Nephron progenitor cell (in vitro differentiated cells): ENCODE measurements around the gene ADRA2C.

Experiments used
- DNase-seq: peaks from one replicate; pipeline ENCODE4 v3.0.0; 2021
- H3K27ac Mint-ChIP-seq: 2 replicates; pipeline ENCODE4 v1.8.0; 2021; ENCODE audit warnings: mild to moderate bottlenecking, moderate library complexity, mixed read lengths
- H3K27me3 Mint-ChIP-seq: 2 replicates; pipeline ENCODE4 v1.8.0; 2021; ENCODE audit warnings: mild to moderate bottlenecking, low read depth, mixed read lengths; ENCODE audit not compliant: poor library complexity
- H3K36me3 Mint-ChIP-seq: 2 replicates; pipeline ENCODE4 v1.8.0; 2021; ENCODE audit warnings: low read depth, mixed read lengths
- H3K4me1 Mint-ChIP-seq: 2 replicates; pipeline ENCODE4 v1.8.0; 2021; ENCODE audit warnings: mixed read lengths
- H3K4me3 Mint-ChIP-seq: 2 replicates; pipeline ENCODE4 v1.8.0; 2021; ENCODE audit warnings: mild to moderate bottlenecking, moderate library complexity, mixed read lengths
- H3K9me3 Mint-ChIP-seq: 2 replicates; pipeline ENCODE4 v1.8.0; 2021; ENCODE audit warnings: mild to moderate bottlenecking, moderate library complexity, mixed read lengths
- TF ChIP-seq, protein P1 (sequence below): fragments of 200-600 bp; sonication (generic); IDR thresholded peaks from 2 replicates; pipeline ENCODE4 v1.5.0; 2021; ENCODE audit warnings: antibody characterized with exemption

Gene ADRA2C

GRCh38 chr4:3777033-3777390 lies 10.8 kb downstream of the ADRA2C start:
- Mint-ChIP-seq H3K27me3 (peaks cover 19% of the 10 kb centered on the region), H3K4me1 (peaks cover 19% of the 10 kb centered on the region), H3K4me3 (no peak overlapping the region), H3K27ac (no peak overlapping the region), H3K9me3 (no peaks in the 10 kb centered on the region), H3K36me3 (no peaks in the 10 kb centered on the region)
- TF ChIP-seq, protein P1, sequence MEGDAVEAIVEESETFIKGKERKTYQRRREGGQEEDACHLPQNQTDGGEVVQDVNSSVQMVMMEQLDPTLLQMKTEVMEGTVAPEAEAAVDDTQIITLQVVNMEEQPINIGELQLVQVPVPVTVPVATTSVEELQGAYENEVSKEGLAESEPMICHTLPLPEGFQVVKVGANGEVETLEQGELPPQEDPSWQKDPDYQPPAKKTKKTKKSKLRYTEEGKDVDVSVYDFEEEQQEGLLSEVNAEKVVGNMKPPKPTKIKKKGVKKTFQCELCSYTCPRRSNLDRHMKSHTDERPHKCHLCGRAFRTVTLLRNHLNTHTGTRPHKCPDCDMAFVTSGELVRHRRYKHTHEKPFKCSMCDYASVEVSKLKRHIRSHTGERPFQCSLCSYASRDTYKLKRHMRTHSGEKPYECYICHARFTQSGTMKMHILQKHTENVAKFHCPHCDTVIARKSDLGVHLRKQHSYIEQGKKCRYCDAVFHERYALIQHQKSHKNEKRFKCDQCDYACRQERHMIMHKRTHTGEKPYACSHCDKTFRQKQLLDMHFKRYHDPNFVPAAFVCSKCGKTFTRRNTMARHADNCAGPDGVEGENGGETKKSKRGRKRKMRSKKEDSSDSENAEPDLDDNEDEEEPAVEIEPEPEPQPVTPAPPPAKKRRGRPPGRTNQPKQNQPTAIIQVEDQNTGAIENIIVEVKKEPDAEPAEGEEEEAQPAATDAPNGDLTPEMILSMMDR = no peak
- no peak for DNase-seq

GRCh38 chr4:3777669-3778068 lies 11.5 kb downstream of the ADRA2C start:
- no peak overlapping the region for H3K4me3 Mint-ChIP-seq
- DNase-seq = no peak
- H3K9me3 Mint-ChIP-seq = no peaks in the 10 kb centered on the region
- H3K36me3 Mint-ChIP-seq = no peaks in the 10 kb centered on the region
- TF ChIP-seq, protein P1 = no peak
- peaks cover 19% of the 10 kb centered on the region for H3K27me3 Mint-ChIP-seq
- H3K27ac Mint-ChIP-seq = no peak overlapping the region
- H3K4me1 Mint-ChIP-seq = peaks cover 19% of the 10 kb centered on the region

DNA sequence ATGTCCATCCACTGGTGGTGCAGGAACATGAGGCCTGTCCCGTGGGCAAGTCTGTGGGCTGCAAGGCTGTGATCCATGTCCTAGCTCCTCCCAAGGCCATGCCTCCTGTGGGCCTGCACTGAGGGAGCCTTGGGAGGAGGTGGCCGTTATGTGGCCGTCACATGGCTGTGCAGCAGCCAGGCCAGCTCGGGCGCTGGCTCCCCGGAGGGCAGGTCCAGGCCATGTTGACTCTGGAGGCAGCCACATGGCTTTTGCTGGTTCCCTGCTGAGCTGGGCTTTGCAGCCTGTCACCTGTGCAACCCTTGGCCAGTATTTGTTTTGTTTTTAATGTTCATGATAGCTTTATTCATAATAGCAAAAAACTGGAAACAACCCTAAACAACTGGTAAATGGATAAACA lies 13.3 kb downstream of the ADRA2C start:
- TF ChIP-seq, protein P1 = no peak
- Mint-ChIP-seq H3K9me3 (no peaks in the 10 kb centered on the region), H3K36me3 (no peaks in the 10 kb centered on the region), H3K27ac (no peak overlapping the region), H3K4me1 (peaks cover 12% of the 10 kb centered on the region), H3K27me3 (peaks cover 22% of the 10 kb centered on the region), H3K4me3 (no peak overlapping the region)
- no peak for DNase-seq

DNA sequence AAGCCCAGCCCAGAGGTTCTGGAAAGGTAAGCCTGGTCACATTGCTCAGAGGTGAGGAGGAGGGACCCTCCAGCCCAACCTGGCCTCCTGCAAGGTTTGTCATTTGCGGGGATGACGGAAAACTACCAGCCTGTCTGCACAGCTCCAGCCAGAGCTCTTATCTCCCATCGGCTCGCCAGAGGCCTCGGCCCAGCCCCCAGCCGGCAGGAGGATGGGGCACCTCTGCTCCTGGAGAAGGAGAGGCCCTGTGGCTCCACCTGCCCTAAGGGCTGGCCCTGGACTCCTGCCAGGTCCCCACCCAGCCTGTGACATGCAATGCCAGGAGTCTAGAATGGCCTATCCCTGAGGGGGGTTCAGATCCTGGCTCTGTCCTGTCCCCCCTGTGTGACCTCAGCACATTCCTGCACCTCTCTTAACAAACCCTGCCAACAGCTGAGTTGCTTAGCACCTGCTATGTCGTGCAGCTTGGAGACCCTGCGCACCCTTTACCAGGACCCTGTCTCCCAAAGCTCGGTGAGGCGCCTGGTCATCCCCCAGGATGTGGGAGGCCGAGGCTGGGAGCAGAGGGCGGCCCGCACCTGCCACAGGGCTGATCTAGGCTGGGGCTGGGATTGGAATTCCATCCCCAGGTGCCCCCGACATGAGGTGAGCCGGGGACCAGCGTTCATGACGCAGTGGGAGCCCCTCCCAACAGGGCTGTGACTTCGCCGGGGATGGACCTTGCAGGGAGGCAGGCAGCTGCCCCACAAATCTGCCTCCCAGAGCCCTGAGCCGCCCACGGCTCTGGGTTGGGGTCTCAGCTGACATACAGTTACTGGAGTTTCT lies 14.4 kb downstream of the ADRA2C start:
- Mint-ChIP-seq H3K27ac (no peak overlapping the region), H3K4me3 (no peak overlapping the region), H3K27me3 (peaks cover 22% of the 10 kb centered on the region), H3K4me1 (peaks cover 5% of the 10 kb centered on the region), H3K36me3 (no peaks in the 10 kb centered on the region), H3K9me3 (no peaks in the 10 kb centered on the region)
- TF ChIP-seq, protein P1 = no peak
- no peak for DNase-seq

DNA sequence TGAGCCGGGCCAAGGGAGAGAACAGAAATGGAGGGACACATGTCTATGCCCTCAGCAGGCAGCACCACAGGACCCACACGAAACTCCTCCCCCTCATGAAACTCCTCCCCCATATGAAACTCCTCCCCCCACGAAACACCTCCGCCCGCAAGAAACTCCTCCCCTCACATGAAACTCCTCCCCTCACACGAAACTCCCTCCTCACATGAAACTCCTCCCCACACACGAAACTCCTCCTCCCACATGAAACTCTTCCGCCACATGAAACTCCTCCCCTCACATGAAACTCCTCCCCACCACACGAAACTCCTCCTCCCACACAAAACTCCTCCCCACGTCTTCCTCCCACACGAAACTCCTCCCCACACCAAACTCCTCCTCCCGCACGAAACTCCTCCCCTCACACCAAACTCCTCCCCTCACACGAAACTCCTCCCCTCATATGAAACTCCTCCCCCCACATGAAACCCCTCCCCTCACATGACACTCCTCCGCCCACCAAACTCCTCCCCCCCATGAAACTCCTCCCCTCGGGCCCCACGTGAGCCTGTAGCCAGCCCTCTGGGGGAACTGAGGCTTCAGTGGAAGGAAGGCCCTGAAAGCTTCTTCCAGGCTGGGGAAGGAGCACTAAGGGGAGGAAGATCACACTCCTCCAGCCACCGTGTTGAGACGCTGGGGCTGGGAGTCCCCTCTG lies 15.2 kb downstream of the ADRA2C start:
- H3K36me3 Mint-ChIP-seq = no peaks in the 10 kb centered on the region
- DNase-seq = no peak
- peaks cover 5% of the 10 kb centered on the region for H3K4me1 Mint-ChIP-seq
- no peaks in the 10 kb centered on the region for H3K9me3 Mint-ChIP-seq
- H3K27ac Mint-ChIP-seq = no peak overlapping the region
- peaks cover 22% of the 10 kb centered on the region for H3K27me3 Mint-ChIP-seq
- TF ChIP-seq, protein P1 = no peak
- H3K4me3 Mint-ChIP-seq = no peak overlapping the region
